Erythroblast (primary cell): ENCODE measurements around the gene TCIRG1.

ENCODE experiments used
- DNase-seq, 2 experiments: peaks; one replicate each; lab custom pipeline; 2025; lab: John Stamatoyannopoulos, UW
- GATA1 ChIP-seq: IDR thresholded peaks from 2 replicates; pipeline ENCODE4 v1.6.1; 2011; ENCODE audit warnings: low read depth, mild to moderate bottlenecking, control low read depth, low read length, moderate library complexity
- POLR2A ChIP-seq: IDR thresholded peaks from 2 replicates; pipeline ENCODE4 v1.6.1; 2011; ENCODE audit warnings: mild to moderate bottlenecking, low read length

Gene TCIRG1

GRCh38 chr11:68032003-68032402, 6.8 kb upstream of the TCIRG1 start:
- DNase-seq = no peak
- no peak for TF ChIP-seq POLR2A
- no peak for TF ChIP-seq GATA1

GRCh38 chr11:68032997-68033707, 5.7 kb upstream of the TCIRG1 start:
- no peak for DNase-seq
- TF ChIP-seq GATA1 = no peak
- no peak for TF ChIP-seq POLR2A

GRCh38 chr11:68033708-68034045, 5.1 kb upstream of the TCIRG1 start:
- no peak for DNase-seq
- TF ChIP-seq GATA1 = no peak
- no peak for TF ChIP-seq POLR2A

- TF ChIP-seq POLR2A = no peak
- TF ChIP-seq GATA1 = no peak
- no peak for DNase-seq
Measured at GRCh38 chr11:68035266-68035876, 3.5 kb upstream of the TCIRG1 start.

- TF ChIP-seq POLR2A (no peak), GATA1 (no peak)
- DNase-seq = no peak
Measured at GRCh38 chr11:68036141-68036716, 2.6 kb upstream of the TCIRG1 start.

- DNase-seq = no peak
- TF ChIP-seq GATA1 (no peak), POLR2A (peak; percentile 13)
Measured at GRCh38 chr11:68036717-68037239, 2.0 kb upstream of the TCIRG1 start.

- no peak for DNase-seq
- TF ChIP-seq POLR2A (no peak), GATA1 (no peak)
Measured at GRCh38 chr11:68037411-68038225, 1.2 kb upstream of the TCIRG1 start.

GRCh38 chr11:68038226-68038717, 553 bp upstream of the TCIRG1 start:
- peak in 1 of 2 experiments; percentile 33 for DNase-seq
- TF ChIP-seq GATA1 = no peak

- no peak for TF ChIP-seq POLR2A
- TF ChIP-seq GATA1 = no peak
- peak; percentile 48 for DNase-seq
Measured at GRCh38 chr11:68039526-68040086, 781 bp downstream of the TCIRG1 start.

- no peak for TF ChIP-seq POLR2A
- TF ChIP-seq GATA1 = no peak
- peak; percentile 38 to 50 for DNase-seq
Measured at GRCh38 chr11:68040101-68040956, 1.5 kb downstream of the TCIRG1 start.

- TF ChIP-seq GATA1 (no peak), POLR2A (no peak)
- DNase-seq = no peak
Measured at GRCh38 chr11:68040957-68041591, 2.2 kb downstream of the TCIRG1 start.

GRCh38 chr11:68041617-68042218, 2.9 kb downstream of the TCIRG1 start:
- peak in 1 of 2 experiments; percentile 37 for DNase-seq
- no peak for TF ChIP-seq GATA1
- no peak for TF ChIP-seq POLR2A
